Panc1 (cell line): Measurements from ENCODE around the gene PSMA7. TPM values are rescaled to one million over a fixed set of nuclear protein-coding genes. Genes with fewer than 3 reads are reported as not detected.

ENCODE experiments used
- ATAC-seq: fragments of 200-7000 bp; cut with Tn5 transposase; 2 replicates; pipeline ENCODE4 v1.9.1; 2020; ENCODE audit warnings: mild to moderate bottlenecking, moderate library complexity
- BruUV-seq: library from RNA; stranded (reverse); fragments of 400-500 nt; replicated peaks from 2 replicates; lab custom pipeline; 2021; lab: Mats Ljungman, UMichigan
- CTCF ChIA-PET: fragments of 300-600 bp; sonication (Branson Sonifier 250); formaldehyde crosslinking; loops from one replicate; lab custom pipeline; 2022; ENCODE audit warnings: antibody characterized with exemption; lab: Charles Lee
- POLR2A ChIA-PET: fragments of 300-600 bp; sonication (Branson Sonifier 250); formaldehyde crosslinking; loops from one replicate; lab custom pipeline; 2022; ENCODE audit warnings: antibody characterized with exemption; lab: Charles Lee
- DNase-seq: peaks from one replicate; pipeline ENCODE4 v3.0.0-alpha.2; 2010; ENCODE audit warnings: low read depth, low spot score
- H3K27ac ChIP-seq: 2 replicates; pipeline ENCODE4 v1.5.1; 2011; ENCODE audit warnings: mild to moderate bottlenecking, low read length, inconsistent platforms
- H3K27me3 ChIP-seq: fragments of 200-500 bp; sonication (Bioruptor generic); 2 replicates; pipeline ENCODE4 v1.6.0; 2014; ENCODE audit warnings: low read length, inconsistent platforms; ENCODE audit not compliant: control insufficient read depth, insufficient read depth
- H3K36me3 ChIP-seq: fragments of 200-500 bp; sonication (Bioruptor generic); 2 replicates; pipeline ENCODE4 v1.5.1; 2014; ENCODE audit warnings: inconsistent platforms, mild to moderate bottlenecking, low read length, moderate library complexity; ENCODE audit not compliant: control insufficient read depth, insufficient read depth
- H3K4me1 ChIP-seq: 2 replicates; pipeline ENCODE4 v1.5.1; 2011; ENCODE audit warnings: inconsistent platforms, mild to moderate bottlenecking, low read length, moderate library complexity; ENCODE audit not compliant: control insufficient read depth, insufficient read depth
- H3K4me3 ChIP-seq, 2 experiments: 2 replicates each; pipeline ENCODE4 v1.5.1; 2011 to 2012; ENCODE audit warnings: low read depth in 2 of 2, low read length in 2 of 2, mild to moderate bottlenecking in 2 of 2, inconsistent platforms in 1 of 2, moderate library complexity in 1 of 2
- H3K9me3 ChIP-seq: fragments of 200-500 bp; sonication (Bioruptor generic); 2 replicates; pipeline ENCODE4 v1.5.1; 2014; ENCODE audit warnings: low read depth, mild to moderate bottlenecking, inconsistent platforms, low read length, moderate library complexity; ENCODE audit not compliant: control insufficient read depth, insufficient read depth
- CTCF ChIP-seq: fragments of 450-650 bp; IDR thresholded peaks from 2 replicates; pipeline ENCODE4 v1.5.1; 2017; ENCODE audit warnings: mild to moderate bottlenecking
- POLR2AphosphoS5 ChIP-seq: IDR thresholded peaks from 2 replicates; pipeline ENCODE4 v1.6.1; 2012; ENCODE audit warnings: mild to moderate bottlenecking, low read depth, low read length, moderate library complexity
- REST ChIP-seq, 2 experiments: IDR thresholded peaks; 2 replicates each; pipeline ENCODE4 v1.6.1; 2011 to 2012; ENCODE audit warnings: low read depth in 2 of 2, control low read depth in 1 of 2, low read length in 1 of 2, mild to moderate bottlenecking in 1 of 2, moderate library complexity in 1 of 2; ENCODE audit not compliant: insufficient read depth in 1 of 2
- SIN3A ChIP-seq: IDR thresholded peaks from 2 replicates; pipeline ENCODE4 v1.6.1; 2012; ENCODE audit warnings: low read depth, mild to moderate bottlenecking, low read length, moderate library complexity, borderline replicate concordance; ENCODE audit not compliant: insufficient read depth
- TCF7L2 ChIP-seq: IDR thresholded peaks from 2 replicates; pipeline ENCODE4 v1.6.1; 2011; ENCODE audit warnings: mild to moderate bottlenecking, low read depth, low read length, inconsistent platforms
- in situ Hi-C: cut with HindIII; loops from 2 replicates; pipeline ENCODE4 v1.10.0; 2016; ENCODE audit warnings: low sequenced_read_pairs, low pct_unique_long_range_greater_than_20kb
- intact Hi-C: fragments of 100-400 bp; cut with micrococcal nuclease; formaldehyde crosslinking; loops from one replicate; pipeline ENCODE4 v1.10.0; 2022; ENCODE audit not compliant: unreplicated experiment
- total RNA-seq: library from RNA; stranded (reverse); gene quantifications from one replicate; pipeline ENCODE4 v1.2.1, GENCODE V29; 2021; ENCODE audit not compliant: unreplicated experiment

The PSMA7 gene
- total RNA-seq, 1 experiment from 2014 or later = 402 TPM

GRCh38 chr20:62122654-62123449, 20.3 kb downstream of the PSMA7 start:
- ChIA-PET CTCF (no interaction called here), POLR2A (interaction anchor here (0.6 to 1.4 kb wide), 2 partner anchors 34 to 57 kb away, joined by 3 to 11 read pairs; partner anchors contain the start of gene TAF4)
- Histone ChIP-seq H3K9me3 (no peaks in the 10 kb centered on the region), H3K36me3 (peaks cover 15% of the 10 kb centered on the region), H3K4me1 (peaks cover 22% of the 10 kb centered on the region), H3K27me3 (no peaks in the 10 kb centered on the region), H3K27ac (peak overlapping the region; percentile 72), H3K4me3 (peak overlapping the region; percentile 63 to 74)
- no peak for DNase-seq
- intact Hi-C loops (no loop called here), in situ Hi-C loops (no loop called here)
- BruUV-seq = no TSS peak
- peak; percentile 23 for ATAC-seq
- TF ChIP-seq CTCF (no peak), REST (IDR thresholded peaks at IDR 0.05; ENCODE audit: insufficient read depth in 1 of 2, low read depth in 2 of 2, low read length in 1 of 2) (no peak), TCF7L2 (no peak), SIN3A (no peak), POLR2AphosphoS5 (no peak)

DNA sequence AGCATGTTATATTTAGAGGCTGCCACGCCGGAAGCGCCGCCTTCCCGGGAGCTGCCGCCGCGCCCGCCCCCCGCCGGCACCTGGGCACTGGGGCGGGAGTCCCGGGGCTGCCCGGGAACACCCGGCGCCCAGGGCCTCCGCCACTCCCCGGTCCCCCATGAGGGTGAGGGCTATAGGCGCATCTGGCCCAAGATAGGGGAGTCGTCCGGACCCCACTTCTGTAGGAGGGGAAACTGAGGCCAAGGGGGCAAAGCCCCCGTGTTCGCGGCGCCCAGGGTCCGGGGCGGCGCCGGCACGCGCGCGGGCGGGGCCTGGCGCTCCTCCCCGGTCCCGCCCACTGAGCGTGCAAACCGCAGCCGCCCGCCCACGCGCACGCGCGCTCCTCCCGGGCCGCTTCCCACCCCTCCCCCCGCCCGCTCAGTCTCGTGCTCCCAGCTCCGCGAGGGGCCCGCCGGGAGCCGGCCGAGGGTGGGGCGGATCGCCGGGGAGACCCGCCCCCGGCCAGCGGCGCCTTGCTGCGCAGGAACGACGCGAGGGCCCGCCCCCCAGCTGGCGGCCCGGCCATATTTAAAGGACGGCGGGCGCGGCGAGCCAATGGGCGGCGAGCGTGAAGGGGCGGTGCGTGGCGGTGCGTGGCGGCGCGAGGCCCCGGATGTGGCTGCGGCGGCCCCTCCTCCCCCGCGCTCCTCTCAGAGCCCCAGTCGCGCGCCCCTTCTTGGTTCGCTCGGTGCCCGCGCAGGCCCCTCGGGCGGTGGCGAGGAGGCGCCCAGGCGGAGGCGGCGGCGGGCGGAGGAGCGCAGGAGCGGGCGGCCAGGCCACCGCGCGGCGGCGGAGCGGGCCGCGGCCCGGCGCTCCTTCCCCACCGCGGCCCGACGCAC, 21.2 kb downstream of the PSMA7 start, which contains the start of gene LSM14B:
Gene LSM14B, plus strand, starts transcription at position 700 of the 878 bp plus-strand sequence. CDS start 192 bp downstream, outside the sequence.
- in situ Hi-C loops = no loop called here
- POLR2A ChIA-PET = interaction anchor here (0.6 to 1.4 kb wide), 5 partner anchors 12 to 89 kb away, joined by 3 to 11 read pairs (median 5); partner anchors contain the start of gene TAF4
- Histone ChIP-seq H3K36me3 (peaks cover 8% of the 10 kb centered on the region), H3K27ac (peak within 1 kb of the TSS; percentile 90), H3K4me3 (peak within 1 kb of the TSS; percentile 70 to 80), H3K27me3 (no peaks in the 10 kb centered on the region), H3K9me3 (no peaks in the 10 kb centered on the region), H3K4me1 (peaks cover 22% of the 10 kb centered on the region)
- intact Hi-C loops = no loop called here
- CTCF ChIA-PET = interaction anchor here (0.6 kb wide), 1 partner anchor 180 kb away, joined by 12 read pairs; no protein-coding TSS in a partner anchor
- peak; percentile 90 for ATAC-seq
- DNase-seq = peak; percentile 65
- TF ChIP-seq CTCF (no peak), REST (IDR thresholded peaks at IDR 0.05; ENCODE audit: insufficient read depth in 1 of 2, low read depth in 2 of 2, low read length in 1 of 2) (no peak), SIN3A (peak; percentile 93; the same call in 1 of the 2 replicates), POLR2AphosphoS5 (peak; percentile 36; the same call in 1 of the 2 replicates)
- BruUV-seq = no TSS peak
